ENCODE results near the gene SLC6A20.

SLC6A20 gene

GRCh38 chr3:45779746-45780735, 16.3 kb downstream of the SLC6A20 start:
- FAIRE-seq = no peak
- no peak for DNase-seq (ENCODE audit: low spot score)

GRCh38 chr3:45778761-45779201, 17.6 kb downstream of the SLC6A20 start:
- no peak for DNase-seq (ENCODE audit: low spot score)
- no peak for FAIRE-seq

- DNase-seq (ENCODE audit: low spot score) (no peak), FAIRE-seq (no peak)
Measured at GRCh38 chr3:45777746-45778386, 18.5 kb downstream of the SLC6A20 start.

GRCh38 chr3:45777111-45777745, 19.1 kb downstream of the SLC6A20 start:
- DNase-seq (ENCODE audit: low spot score) (no peak), FAIRE-seq (no peak)

- FAIRE-seq (no peak), DNase-seq (ENCODE audit: low spot score) (no peak)
Measured at GRCh38 chr3:45776611-45777010, 19.7 kb downstream of the SLC6A20 start.

- DNase-seq (ENCODE audit: low spot score) = no peak
- FAIRE-seq = no peak
Measured at GRCh38 chr3:45776301-45776595, 20.1 kb downstream of the SLC6A20 start.

GRCh38 chr3:45775571-45776300, 20.6 kb downstream of the SLC6A20 start:
- no peak for FAIRE-seq

GRCh38 chr3:45774581-45775521, 21.5 kb downstream of the SLC6A20 start:
- DNase-seq (ENCODE audit: low spot score) (no peak), FAIRE-seq (no peak)

More at GRCh38 chr3:45775571-45776300, 20.6 kb downstream of the SLC6A20 start:
- DNase-seq (ENCODE audit: low spot score) = no peak

GRCh38 chr3:45773714-45774449, 22.5 kb downstream of the SLC6A20 start:
- FAIRE-seq (no peak), DNase-seq (ENCODE audit: low spot score) (no peak)

- FAIRE-seq (no peak), DNase-seq (ENCODE audit: low spot score) (no peak)
Measured at GRCh38 chr3:45773072-45773471, 23.3 kb downstream of the SLC6A20 start.

- FAIRE-seq (no peak), DNase-seq (ENCODE audit: low spot score) (no peak)
Measured at GRCh38 chr3:45772341-45773035, 23.8 kb downstream of the SLC6A20 start.

- FAIRE-seq (no peak), DNase-seq (ENCODE audit: low spot score) (no peak)
Measured at GRCh38 chr3:45771831-45772230, 24.5 kb downstream of the SLC6A20 start.

GRCh38 chr3:45771166-45771775, 25.1 kb downstream of the SLC6A20 start:
- DNase-seq (ENCODE audit: low spot score) (no peak), FAIRE-seq (no peak)

GRCh38 chr3:45765958-45766357, 30.4 kb downstream of the SLC6A20 start:
- FAIRE-seq (no peak), DNase-seq (ENCODE audit: low spot score) (no peak)

- no peak for FAIRE-seq
Measured at GRCh38 chr3:45765266-45765851, 31.0 kb downstream of the SLC6A20 start.

GRCh38 chr3:45763303-45763675, 33.0 kb downstream of the SLC6A20 start:
- FAIRE-seq (no peak), DNase-seq (ENCODE audit: low spot score) (no peak)

More at GRCh38 chr3:45765266-45765851, 31.0 kb downstream of the SLC6A20 start:
- no peak for DNase-seq (ENCODE audit: low spot score)

GRCh38 chr3:45762647-45763302, 33.6 kb downstream of the SLC6A20 start:
- FAIRE-seq (no peak), DNase-seq (ENCODE audit: low spot score) (no peak)

GRCh38 chr3:45761831-45762230, 34.5 kb downstream of the SLC6A20 start:
- FAIRE-seq (no peak), DNase-seq (ENCODE audit: low spot score) (no peak)
